Stimulated activated CD4-positive, alpha-beta T cell treated with anti-CD3 and anti-CD28 coated beads, TNF-alpha, amount 100 ng/mL, for 24 hours (primary cell): ENCODE data around the gene RAB31.

Experiments used
- DNase-seq, 3 experiments: peaks; one replicate each; pipeline ENCODE4 v3.0.0-alpha.2; 2020; ENCODE audit warnings: low read depth in 3 of 3

Gene RAB31

GRCh38 chr18:9791991-9792390 is 83.9 kb downstream of the RAB31 start:
- DNase-seq: no peak

GRCh38 chr18:9792565-9793245 is 84.6 kb downstream of the RAB31 start:
- peak in 1 of 3 experiments; percentile 24 for DNase-seq

GRCh38 chr18:9796011-9796410 is 87.9 kb downstream of the RAB31 start:
- no peak for DNase-seq

GRCh38 chr18:9796935-9797549 is 88.9 kb downstream of the RAB31 start:
- DNase-seq: no peak

GRCh38 chr18:9802175-9803062 is 94.3 kb downstream of the RAB31 start:
- no peak for DNase-seq

GRCh38 chr18:9803063-9803697 is 95.1 kb downstream of the RAB31 start:
- DNase-seq: no peak

GRCh38 chr18:9803698-9804516 is 95.8 kb downstream of the RAB31 start:
- no peak for DNase-seq

GRCh38 chr18:9804517-9805104 is 96.5 kb downstream of the RAB31 start:
- no peak for DNase-seq

- no peak for DNase-seq
These were observed 98.8 kb downstream of the RAB31 start for GRCh38 chr18:9806905-9807304.

GRCh38 chr18:9808295-9809241 is 100.5 kb downstream of the RAB31 start:
- no peak for DNase-seq

- no peak for DNase-seq
These were observed 101.6 kb downstream of the RAB31 start for GRCh38 chr18:9809697-9810096.

- DNase-seq: no peak
These were observed 102.2 kb downstream of the RAB31 start for GRCh38 chr18:9810299-9810698.

- DNase-seq: no peak
These were observed 103.0 kb downstream of the RAB31 start for GRCh38 chr18:9810994-9811705.

- no peak for DNase-seq
These were observed 103.9 kb downstream of the RAB31 start for GRCh38 chr18:9811978-9812377.

- no peak for DNase-seq
These were observed 106.3 kb downstream of the RAB31 start for GRCh38 chr18:9814431-9814830.

- no peak for DNase-seq
These were observed 109.2 kb downstream of the RAB31 start for GRCh38 chr18:9817286-9817685.

GRCh38 chr18:9817725-9818422 is 109.8 kb downstream of the RAB31 start:
- no peak for DNase-seq

- DNase-seq: no peak
These were observed 110.3 kb downstream of the RAB31 start for GRCh38 chr18:9818423-9818734.

- no peak for DNase-seq
These were observed 112.0 kb downstream of the RAB31 start for GRCh38 chr18:9820127-9820526.
